AG10803 (cell line): ENCODE data around the gene SORT1.
"Not testable (repeated sequence)": the region's sequence is repeated elsewhere in the genome, so short reads cannot be mapped to it uniquely, and the experiment has no call there.

Source experiments
- DNase-seq: peaks from one replicate; pipeline ENCODE4 v3.0.0; 2010; ENCODE audit warnings: low read depth
- H3K4me3 ChIP-seq: 2 replicates; pipeline ENCODE4 v1.5.1; 2011; ENCODE audit warnings: mild to moderate bottlenecking, low read length, control low read depth
- CTCF ChIP-seq: conservative IDR thresholded peaks from 2 replicates; pipeline ENCODE4 v1.5.1; 2011; ENCODE audit warnings: mild to moderate bottlenecking, low read length, control low read depth, inconsistent platforms

The SORT1 gene

GRCh38 chr1:109296782-109297181 lies 100.9 kb downstream of the SORT1 start:
- no peak for DNase-seq
- TF ChIP-seq CTCF, result no peak
- H3K4me3 ChIP-seq, result no peak overlapping the region

DNA sequence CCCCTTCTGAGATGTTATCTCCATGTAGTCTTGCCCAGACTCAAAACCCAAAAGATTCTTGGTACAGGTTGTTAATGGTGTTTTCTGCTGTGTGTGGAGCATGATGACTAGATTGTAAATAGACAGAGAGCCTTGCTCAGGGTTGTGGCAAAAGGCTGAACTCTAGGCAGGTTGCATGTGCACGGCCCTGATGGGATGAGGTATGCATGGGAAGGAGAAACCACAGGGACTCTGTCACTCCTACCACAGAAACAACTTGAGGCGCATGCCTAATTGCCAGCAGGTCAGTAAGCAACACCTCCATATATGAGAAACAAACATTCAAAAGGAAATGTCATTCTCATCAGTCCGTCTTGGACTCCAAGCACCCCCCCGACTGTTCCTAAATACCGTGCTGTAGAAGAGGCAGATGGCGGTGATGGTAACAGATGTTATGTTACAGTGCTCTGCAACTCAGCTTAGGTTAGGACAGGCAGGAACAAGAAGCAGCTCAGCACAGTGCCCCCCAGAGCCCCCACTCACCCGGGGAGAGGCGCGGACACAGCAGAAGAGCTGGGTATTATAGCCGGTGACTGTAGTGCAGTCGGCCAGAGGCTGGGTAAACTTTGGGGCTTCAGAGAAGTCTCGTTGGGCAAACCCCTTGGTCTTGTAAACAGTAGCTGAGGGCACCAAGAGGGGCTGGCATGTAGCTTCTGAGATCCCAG lies 101.9 kb downstream of the SORT1 start:
- DNase-seq, result peak; percentile 12
- no peak for TF ChIP-seq CTCF
- no peak overlapping the region for H3K4me3 ChIP-seq

GRCh38 chr1:109294481-109294880 lies 103.2 kb downstream of the SORT1 start:
- no peak for DNase-seq
- TF ChIP-seq CTCF, result no peak
- H3K4me3 ChIP-seq, result no peak overlapping the region

GRCh38 chr1:109293026-109293425 lies 104.7 kb downstream of the SORT1 start:
- no peak overlapping the region for H3K4me3 ChIP-seq
- TF ChIP-seq CTCF, result no peak
- no peak for DNase-seq

- no peak for DNase-seq
- no peak overlapping the region for H3K4me3 ChIP-seq
- no peak for TF ChIP-seq CTCF
Measured at GRCh38 chr1:109292364-109292763, 105.4 kb downstream of the SORT1 start.

GRCh38 chr1:109290998-109291397 lies 106.7 kb downstream of the SORT1 start:
- TF ChIP-seq CTCF, result no peak
- no peak for DNase-seq
- H3K4me3 ChIP-seq, result no peak overlapping the region

GRCh38 chr1:109290137-109290536 lies 107.6 kb downstream of the SORT1 start:
- TF ChIP-seq CTCF, result no peak

DNA sequence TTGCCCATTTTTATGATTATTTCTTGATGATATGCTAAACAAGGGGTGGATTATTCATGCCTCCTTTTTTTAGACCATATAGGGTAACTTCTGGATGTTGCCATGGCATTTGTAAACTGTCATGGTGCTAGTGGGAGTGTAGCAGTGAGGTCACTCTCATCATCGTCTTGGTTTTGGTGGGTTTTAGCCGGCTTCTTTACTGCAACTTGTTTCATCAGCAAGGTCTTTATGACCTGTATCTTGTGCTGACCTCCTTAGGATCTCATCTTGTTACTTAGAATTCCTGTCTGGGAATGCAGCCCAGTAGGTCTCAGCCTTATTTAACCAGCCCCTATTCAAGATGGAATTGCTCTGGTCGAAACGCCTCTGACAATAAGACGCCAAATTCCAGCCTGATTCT lies 111.0 kb downstream of the SORT1 start:
- not testable (repeated sequence) for H3K4me3 ChIP-seq, DNase-seq

More at GRCh38 chr1:109290137-109290536, 107.6 kb downstream of the SORT1 start:
- DNase-seq, result no peak
- H3K4me3 ChIP-seq, result no peak overlapping the region
